ENCODE data around the gene ZFPM1. TPM values are rescaled to one million over a fixed set of nuclear protein-coding genes. Genes with fewer than 3 reads are reported as not detected.

ZFPM1 gene
- polyA plus RNA-seq, 1 of the 3 experiments (the other 2 are of a cell fraction) = 1.2 TPM

- TF ChIP-seq SMC3 (IDR thresholded peaks at IDR 0.05; ENCODE audit: low read depth, low read length) = no peak
- TF ChIP-seq TAF1 (IDR thresholded peaks at IDR 0.05; ENCODE audit: borderline replicate concordance, low read depth, low read length) = no peak
- TF ChIP-seq TEAD4 (IDR thresholded peaks at IDR 0.05; ENCODE audit: borderline replicate concordance, insufficient read depth) = no peak
- no peak for TF ChIP-seq RXRA (IDR thresholded peaks at IDR 0.05; ENCODE audit: borderline replicate concordance, low read depth)
Measured at GRCh38 chr16:88536510-88536909, 83.4 kb downstream of the ZFPM1 start (continued).

- H3K79me2 ChIP-seq (ENCODE audit: insufficient read depth) = no peaks in the 10 kb centered on the region
- no peak overlapping the region for H3K4me2 ChIP-seq
- H3K27me3 ChIP-seq (ENCODE audit: insufficient read depth) = no peaks in the 10 kb centered on the region
- H3K9me3 ChIP-seq = no peaks in the 10 kb centered on the region
- ChIA-PET POLR2A (no interaction called here), CTCF (interaction anchor here (0.5 to 1.8 kb wide), 2 partner anchors 49 to 99 kb away, joined by 3 to 7 read pairs; no protein-coding TSS in a partner anchor)
- H3K27ac ChIP-seq (ENCODE audit: low read depth in 2 of 2, low read length in 1 of 2) = no peak overlapping the region
- H4K20me1 ChIP-seq (ENCODE audit: insufficient read depth) = 0 out of 2 replicates have a peak, but pooled peaks cover 6% of the 10 kb centered on the region
- H3K4me3 ChIP-seq (ENCODE audit: low read depth in 2 of 2, low read length in 1 of 2) = no peak overlapping the region
- TF ChIP-seq EP300 (IDR thresholded peaks at IDR 0.05; ENCODE audit: borderline replicate concordance in 1 of 2, low read depth in 1 of 2, low read length in 1 of 2) = no peak
- TF ChIP-seq NFIC (IDR thresholded peaks at IDR 0.05; ENCODE audit: borderline replicate concordance) = no peak
- no peak for TF ChIP-seq PBX3 (IDR thresholded peaks at IDR 0.05)
- TF ChIP-seq SMC3 (IDR thresholded peaks at IDR 0.05; ENCODE audit: low read depth, low read length) = no peak
- no peak for TF ChIP-seq RAD21 (IDR thresholded peaks at IDR 0.05; ENCODE audit: low read length)
- TF ChIP-seq RCOR1 (IDR thresholded peaks at IDR 0.05; ENCODE audit: low read length) = no peak
- TF ChIP-seq EZH2phosphoT487 (IDR thresholded peaks at IDR 0.05; ENCODE audit: borderline replicate concordance, low read depth) = no peak
- no peak for TF ChIP-seq RXRA (IDR thresholded peaks at IDR 0.05; ENCODE audit: borderline replicate concordance, low read depth)
- TF ChIP-seq USF1 (IDR thresholded peaks at IDR 0.05; ENCODE audit: borderline replicate concordance, low read depth) = no peak
- no peak for TF ChIP-seq TCF12 (IDR thresholded peaks at IDR 0.05)
- no peak for TF ChIP-seq CHD2 (IDR thresholded peaks at IDR 0.05; ENCODE audit: low read length, partially characterized antibody)
- no peak for TF ChIP-seq USF2 (IDR thresholded peaks at IDR 0.05; ENCODE audit: borderline replicate concordance, low read depth, low read length)
- no peak for TF ChIP-seq FOXM1 (IDR thresholded peaks at IDR 0.05; ENCODE audit: low read depth)
- no peak for TF ChIP-seq MEF2A (IDR thresholded peaks at IDR 0.05; ENCODE audit: borderline replicate concordance, low read depth)
- peaks cover 2% of the 10 kb centered on the region for H3F3A ChIP-seq (replicated peaks; ENCODE audit: insufficient read depth)
- H3K36me3 ChIP-seq (replicated peaks in 1 of 2; ENCODE audit: control insufficient read depth in 1 of 2, insufficient read depth in 2 of 2, low read length in 1 of 2) = no peaks in the 10 kb centered on the region
- peaks cover 0 to 9% of the 10 kb centered on the region in 2 experiments; a peak in 1 of 4 replicates for H3K4me1 ChIP-seq (ENCODE audit: control insufficient read depth in 1 of 2, insufficient read depth in 2 of 2, low read depth in 1 of 2, low read length in 1 of 2)
- peak; percentile 66 for DNase-seq
- no peak overlapping the region for H2AFZ ChIP-seq (ENCODE audit: low read depth)
- no peak overlapping the region for H3K9ac ChIP-seq
- no peaks in the 10 kb centered on the region for H3K9me2 ChIP-seq
- 73% methylated on average over 14 of the region's 31 CpGs for WGBS (ENCODE audit: low lambda C conversion rate)
Measured at GRCh38 chr16:88536971-88537751, 84.1 kb downstream of the ZFPM1 start.

Data from SK-N-SH (cell line).